GM12873 (cell line): Measurements from ENCODE around the gene SORL1.

ENCODE experiments used
- CTCF ChIP-seq: IDR thresholded peaks from 2 replicates; pipeline ENCODE4 v1.5.1; 2012; ENCODE audit warnings: low read depth, mild to moderate bottlenecking, moderate library complexity, low read length, control low read depth; ENCODE audit not compliant: insufficient read depth; ENCODE audit errors: missing control alignments

SORL1 gene

GRCh38 chr11:121443688-121444275 lies 8.3 kb upstream of the SORL1 start:
- TF ChIP-seq CTCF, result no peak

GRCh38 chr11:121444526-121444925 lies 7.6 kb upstream of the SORL1 start:
- TF ChIP-seq CTCF, result no peak

GRCh38 chr11:121445071-121445768 lies 6.9 kb upstream of the SORL1 start:
- no peak for TF ChIP-seq CTCF

- TF ChIP-seq CTCF, result peak; percentile 13
These were observed 5.4 kb upstream of the SORL1 start for GRCh38 chr11:121446752-121447156.

- no peak for TF ChIP-seq CTCF
These were observed 4.1 kb upstream of the SORL1 start for GRCh38 chr11:121448011-121448410.

- TF ChIP-seq CTCF, result no peak
These were observed 3.6 kb upstream of the SORL1 start for GRCh38 chr11:121448431-121448941.

- no peak for TF ChIP-seq CTCF
These were observed 3.0 kb upstream of the SORL1 start for GRCh38 chr11:121449123-121449522.
